ENCODE data around the gene KCNA2.

- TF ChIP-seq CTCF (IDR thresholded peaks at IDR 0.05; ENCODE audit: insufficient read depth, low read length) (no peak), POLR2AphosphoS5 (IDR thresholded peaks at IDR 0.05; ENCODE audit: low read depth) (no peak), GABPA (IDR thresholded peaks at IDR 0.05; ENCODE audit: low read depth) (no peak)
Observed at GRCh38 chr1:110547017-110547416, 59.1 kb downstream of the KCNA2 start.

Data from HL-60 (cell line).